ENCODE data around the gene TBC1D20.
"Not testable (repeated sequence)": the region's sequence is repeated elsewhere in the genome, so short reads cannot be mapped to it uniquely, and the experiment has no call there.

DNA sequence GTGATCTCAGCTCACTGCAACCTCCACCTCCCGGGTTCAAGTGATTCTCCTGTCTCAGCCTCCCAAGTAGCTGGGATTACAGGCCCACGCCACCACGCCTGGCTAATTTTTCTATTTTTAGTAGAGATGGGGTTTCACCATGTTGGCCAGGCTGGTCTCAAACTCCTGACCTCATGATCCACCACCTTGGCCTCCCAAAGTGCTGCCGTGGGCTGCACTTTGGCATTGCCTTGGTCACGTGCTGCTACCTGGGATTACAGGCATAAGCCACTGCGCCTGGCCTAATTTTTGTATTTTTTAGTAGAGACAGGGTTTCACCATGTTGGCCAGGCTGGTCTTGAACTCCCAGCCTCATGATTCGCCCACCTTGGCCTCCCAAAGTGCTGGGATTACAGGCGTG lies 75.7 kb downstream of the TBC1D20 start:
- TF ChIP-seq, protein P1, sequence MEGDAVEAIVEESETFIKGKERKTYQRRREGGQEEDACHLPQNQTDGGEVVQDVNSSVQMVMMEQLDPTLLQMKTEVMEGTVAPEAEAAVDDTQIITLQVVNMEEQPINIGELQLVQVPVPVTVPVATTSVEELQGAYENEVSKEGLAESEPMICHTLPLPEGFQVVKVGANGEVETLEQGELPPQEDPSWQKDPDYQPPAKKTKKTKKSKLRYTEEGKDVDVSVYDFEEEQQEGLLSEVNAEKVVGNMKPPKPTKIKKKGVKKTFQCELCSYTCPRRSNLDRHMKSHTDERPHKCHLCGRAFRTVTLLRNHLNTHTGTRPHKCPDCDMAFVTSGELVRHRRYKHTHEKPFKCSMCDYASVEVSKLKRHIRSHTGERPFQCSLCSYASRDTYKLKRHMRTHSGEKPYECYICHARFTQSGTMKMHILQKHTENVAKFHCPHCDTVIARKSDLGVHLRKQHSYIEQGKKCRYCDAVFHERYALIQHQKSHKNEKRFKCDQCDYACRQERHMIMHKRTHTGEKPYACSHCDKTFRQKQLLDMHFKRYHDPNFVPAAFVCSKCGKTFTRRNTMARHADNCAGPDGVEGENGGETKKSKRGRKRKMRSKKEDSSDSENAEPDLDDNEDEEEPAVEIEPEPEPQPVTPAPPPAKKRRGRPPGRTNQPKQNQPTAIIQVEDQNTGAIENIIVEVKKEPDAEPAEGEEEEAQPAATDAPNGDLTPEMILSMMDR (IDR thresholded peaks at IDR 0.05) = not testable (repeated sequence)
- TF ChIP-seq POLR2A (IDR thresholded peaks at IDR 0.05) = not testable (repeated sequence)
